GM19452 (cell line): Measurements from ENCODE around the gene MPHOSPH8.

Source experiments
- ATAC-seq: cut with Tn5 transposase; IDR thresholded peaks from one replicate; pipeline ENCODE4 v1.9.1; 2021; ENCODE audit not compliant: unreplicated experiment

MPHOSPH8 gene, protein sequence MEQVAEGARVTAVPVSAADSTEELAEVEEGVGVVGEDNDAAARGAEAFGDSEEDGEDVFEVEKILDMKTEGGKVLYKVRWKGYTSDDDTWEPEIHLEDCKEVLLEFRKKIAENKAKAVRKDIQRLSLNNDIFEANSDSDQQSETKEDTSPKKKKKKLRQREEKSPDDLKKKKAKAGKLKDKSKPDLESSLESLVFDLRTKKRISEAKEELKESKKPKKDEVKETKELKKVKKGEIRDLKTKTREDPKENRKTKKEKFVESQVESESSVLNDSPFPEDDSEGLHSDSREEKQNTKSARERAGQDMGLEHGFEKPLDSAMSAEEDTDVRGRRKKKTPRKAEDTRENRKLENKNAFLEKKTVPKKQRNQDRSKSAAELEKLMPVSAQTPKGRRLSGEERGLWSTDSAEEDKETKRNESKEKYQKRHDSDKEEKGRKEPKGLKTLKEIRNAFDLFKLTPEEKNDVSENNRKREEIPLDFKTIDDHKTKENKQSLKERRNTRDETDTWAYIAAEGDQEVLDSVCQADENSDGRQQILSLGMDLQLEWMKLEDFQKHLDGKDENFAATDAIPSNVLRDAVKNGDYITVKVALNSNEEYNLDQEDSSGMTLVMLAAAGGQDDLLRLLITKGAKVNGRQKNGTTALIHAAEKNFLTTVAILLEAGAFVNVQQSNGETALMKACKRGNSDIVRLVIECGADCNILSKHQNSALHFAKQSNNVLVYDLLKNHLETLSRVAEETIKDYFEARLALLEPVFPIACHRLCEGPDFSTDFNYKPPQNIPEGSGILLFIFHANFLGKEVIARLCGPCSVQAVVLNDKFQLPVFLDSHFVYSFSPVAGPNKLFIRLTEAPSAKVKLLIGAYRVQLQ

DNA sequence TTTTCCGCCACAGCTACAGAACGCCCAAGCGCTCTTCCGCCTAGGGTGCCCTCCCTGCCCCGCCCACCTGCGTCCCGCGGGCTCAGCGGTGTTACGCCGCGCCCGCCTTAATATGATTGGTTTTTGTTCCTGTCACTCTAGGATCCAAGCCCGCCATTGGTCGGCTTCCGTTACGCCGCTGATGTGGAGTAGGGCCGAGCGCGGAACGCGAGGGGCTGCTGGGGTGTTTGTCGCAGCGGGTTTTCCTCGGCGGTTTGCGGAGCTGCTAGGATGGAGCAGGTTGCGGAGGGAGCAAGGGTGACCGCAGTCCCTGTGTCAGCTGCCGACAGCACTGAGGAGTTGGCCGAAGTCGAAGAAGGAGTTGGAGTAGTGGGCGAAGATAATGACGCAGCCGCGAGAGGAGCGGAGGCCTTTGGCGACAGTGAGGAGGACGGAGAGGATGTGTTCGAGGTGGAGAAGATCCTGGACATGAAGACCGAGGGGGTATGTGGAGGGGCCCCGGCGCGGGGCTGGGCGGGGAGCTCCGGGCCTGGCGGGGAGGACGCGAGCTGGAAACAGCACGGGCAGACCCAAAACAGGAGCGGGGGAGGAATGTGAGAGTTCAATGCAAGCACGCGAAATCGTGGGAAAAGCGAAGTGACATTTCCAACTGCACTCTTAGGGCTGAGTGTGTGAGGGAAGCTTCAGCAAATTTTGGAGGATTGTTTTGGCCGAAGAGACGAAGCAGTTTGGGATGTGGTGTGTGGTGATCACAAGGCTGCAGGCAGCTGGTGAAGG lies at the start of gene MPHOSPH8:
Gene MPHOSPH8, plus strand, starts transcription at position 181 of the 777 bp plus-strand sequence. Its CDS starts 90 bp downstream, at position 271.
- ATAC-seq: peak; percentile 98

GRCh38 chr13:19586904-19587634 lies 46.4 kb upstream of the MPHOSPH8 start:
- peak; percentile 80 for ATAC-seq

- ATAC-seq: peak; percentile 65
These were observed 45.7 kb upstream of the MPHOSPH8 start for GRCh38 chr13:19587635-19588300.

- no peak for ATAC-seq
These were observed 44.1 kb upstream of the MPHOSPH8 start for GRCh38 chr13:19589312-19589711.

DNA sequence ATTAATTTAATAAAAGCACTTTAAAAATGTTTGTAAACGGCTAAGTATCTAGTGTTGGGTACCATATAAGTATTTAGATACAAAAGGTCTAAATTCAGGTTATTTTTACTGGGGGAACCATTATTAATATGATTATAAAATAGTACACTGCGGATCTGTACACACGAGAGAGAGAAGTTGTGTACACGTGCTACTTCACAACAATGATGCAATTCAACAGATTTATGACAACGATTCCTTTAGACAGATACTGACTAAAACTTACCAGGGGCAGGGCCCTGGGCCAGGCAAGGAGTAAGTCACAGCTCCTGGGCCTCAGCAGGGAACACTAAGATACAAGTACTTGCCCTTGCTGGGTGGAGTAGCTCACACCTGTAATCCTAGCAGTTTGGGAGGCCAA lies 43.0 kb upstream of the MPHOSPH8 start:
- no peak for ATAC-seq

- ATAC-seq: no peak
These were observed 41.6 kb upstream of the MPHOSPH8 start for GRCh38 chr13:19591864-19592263.

DNA sequence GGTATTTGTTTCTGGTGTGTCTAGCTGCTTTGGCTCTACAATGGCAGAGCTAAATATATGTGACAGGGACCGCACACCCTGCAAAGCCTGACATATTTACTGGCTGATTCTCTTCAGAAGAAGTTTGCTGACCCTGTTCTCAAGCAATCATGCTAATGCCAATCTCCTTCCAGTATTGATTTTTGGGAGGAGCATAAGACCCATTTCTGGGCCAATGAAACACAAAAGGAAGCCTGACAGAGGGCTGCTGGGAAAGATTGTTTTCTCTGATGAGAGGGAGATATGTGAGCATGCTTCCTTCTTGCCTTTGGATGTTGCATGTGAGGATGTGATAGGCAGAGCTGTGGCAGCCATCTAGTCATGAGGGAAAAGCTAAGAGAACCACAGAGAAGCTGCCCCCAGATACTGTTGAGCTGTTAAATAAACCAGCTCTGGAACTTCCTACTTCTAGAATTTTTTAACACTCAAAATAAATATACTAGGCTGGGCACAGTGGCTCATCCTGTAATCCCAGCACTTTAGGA lies 40.7 kb upstream of the MPHOSPH8 start:
- ATAC-seq: no peak

- no peak for ATAC-seq
These were observed 37.4 kb upstream of the MPHOSPH8 start for GRCh38 chr13:19596086-19596485.

- ATAC-seq: no peak
These were observed 36.5 kb upstream of the MPHOSPH8 start for GRCh38 chr13:19596960-19597361.

- no peak for ATAC-seq
These were observed 35.9 kb upstream of the MPHOSPH8 start for GRCh38 chr13:19597523-19597922.

- ATAC-seq: peak; percentile 88
These were observed 31.4 kb upstream of the MPHOSPH8 start for GRCh38 chr13:19601749-19602725.

GRCh38 chr13:19604306-19604705 lies 29.2 kb upstream of the MPHOSPH8 start:
- no peak for ATAC-seq

DNA sequence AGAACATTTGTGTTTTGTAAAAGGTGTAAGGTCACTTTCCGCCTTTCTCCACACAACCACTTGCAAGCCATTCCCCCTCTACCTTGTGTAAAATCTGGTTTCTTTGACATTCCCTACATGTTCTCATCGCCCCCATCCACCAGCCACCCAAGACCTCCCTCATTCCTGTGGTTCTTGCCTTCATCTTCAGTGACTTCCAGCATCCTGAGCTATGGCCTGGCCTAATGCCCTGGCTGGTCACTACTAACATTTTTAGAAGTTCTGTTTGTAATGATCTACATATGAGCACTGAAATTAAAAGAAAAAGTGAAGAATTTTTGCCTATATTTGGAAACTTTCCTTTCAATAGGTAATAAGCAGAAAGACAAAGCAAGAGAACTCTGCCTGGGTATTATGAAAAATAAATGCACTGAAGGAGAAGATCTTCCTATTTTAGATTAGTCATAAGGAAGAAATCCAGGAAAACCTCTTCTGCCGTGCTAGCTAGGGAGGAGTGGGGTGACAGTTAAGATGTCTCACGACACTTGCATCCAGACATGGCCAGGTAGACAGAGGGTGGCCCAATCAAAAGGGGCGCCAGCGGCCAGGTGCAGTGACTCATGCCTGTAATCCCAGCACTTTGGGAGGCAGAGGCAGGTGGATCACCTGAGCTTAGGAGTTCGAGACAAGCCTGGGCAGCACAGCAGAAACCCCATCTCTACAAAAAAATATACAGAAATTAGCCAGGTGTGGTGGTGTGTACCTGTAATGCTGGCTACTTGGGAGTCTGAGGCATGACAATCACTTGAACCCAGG lies 28.1 kb upstream of the MPHOSPH8 start:
- no peak for ATAC-seq

DNA sequence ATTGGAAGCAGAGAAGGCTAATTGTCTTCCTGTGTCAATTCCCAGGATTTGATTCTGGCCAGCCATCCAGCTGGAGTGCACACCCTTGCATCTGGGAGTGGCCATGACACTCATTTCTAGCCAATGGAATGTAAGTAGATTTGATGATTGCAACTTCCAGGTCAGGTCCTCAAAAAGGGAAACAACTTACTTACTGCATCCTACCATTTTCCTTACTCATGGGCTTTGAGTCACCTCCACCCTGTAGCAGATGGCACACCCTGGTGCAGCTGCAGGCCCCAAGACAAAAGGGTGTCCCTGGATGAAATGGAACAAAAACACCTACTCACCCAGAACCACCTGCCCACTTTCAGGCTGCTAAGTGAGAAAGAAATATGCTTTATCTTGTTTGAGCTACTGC lies 27.3 kb upstream of the MPHOSPH8 start:
- no peak for ATAC-seq

GRCh38 chr13:19606737-19607136 lies 26.7 kb upstream of the MPHOSPH8 start:
- no peak for ATAC-seq

GRCh38 chr13:19607523-19608078 lies 25.9 kb upstream of the MPHOSPH8 start:
- no peak for ATAC-seq

DNA sequence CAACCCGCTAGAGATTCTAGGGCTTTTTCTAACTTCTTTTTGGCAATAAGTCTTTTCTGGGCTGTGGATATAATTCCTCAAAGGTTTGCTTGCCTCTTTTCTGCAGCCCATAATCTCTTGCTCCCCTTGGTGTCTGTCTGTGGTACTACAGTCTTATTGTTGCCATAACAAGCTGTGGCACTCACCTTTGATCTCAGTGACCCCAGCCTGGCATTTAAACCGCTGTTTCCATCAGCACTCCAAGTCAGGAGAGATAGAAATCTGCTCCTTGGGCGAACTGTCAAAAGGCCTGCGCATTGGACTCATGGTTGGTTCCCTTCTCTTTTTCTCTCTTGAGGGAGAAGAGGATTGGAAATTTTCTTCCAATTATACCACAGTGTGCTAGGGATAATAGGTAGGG lies 14.5 kb upstream of the MPHOSPH8 start:
- no peak for ATAC-seq
